ENCODE data around the gene MSRB2.
A peak's percentile ranks its signal among the peaks of the same experiment; 100 is the strongest.
"Not testable (repeated sequence)": the region's sequence is repeated elsewhere in the genome, so short reads cannot be mapped to it uniquely, and the experiment has no call there.

The MSRB2 gene

DNA sequence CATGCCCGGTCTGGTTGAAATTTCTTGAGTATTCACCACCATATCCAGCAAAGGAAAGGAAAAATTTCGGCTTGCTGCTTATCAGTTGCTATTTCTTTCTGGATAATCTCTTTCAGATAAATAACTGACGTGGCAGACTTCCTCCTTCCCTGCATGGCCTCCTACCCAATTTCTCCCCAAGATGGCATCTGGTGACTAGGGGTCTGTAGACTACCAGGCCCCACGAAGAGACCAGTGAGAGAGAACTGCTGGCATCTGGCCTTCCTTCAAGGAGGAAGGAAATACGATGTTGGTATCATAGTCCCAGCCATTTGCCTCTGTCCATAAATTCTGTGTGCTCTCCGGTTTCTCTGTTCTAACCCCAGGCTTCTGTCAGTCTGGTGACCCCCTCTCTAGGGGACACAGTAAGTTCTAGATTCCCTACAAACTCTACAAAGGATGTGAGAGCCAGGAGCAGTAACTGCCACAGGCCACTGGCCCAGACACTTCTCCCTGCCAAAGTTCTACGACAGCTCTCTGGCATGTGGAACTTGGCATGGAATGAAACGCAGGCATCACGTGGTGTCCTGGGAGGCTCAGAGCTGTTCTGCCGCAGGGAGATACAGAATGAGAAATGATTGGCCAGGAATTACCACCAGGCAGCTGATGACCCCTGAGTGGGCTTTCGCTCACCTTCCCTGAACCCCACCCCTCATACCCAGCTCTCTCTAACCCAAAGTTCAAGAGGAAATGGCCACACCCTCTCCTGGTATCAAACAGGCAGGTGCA is 30.0 kb upstream of the MSRB2 start:
- 0 out of 2 replicates have a peak, but pooled peaks cover under 1% of the 10 kb centered on the region for H3K9me3 ChIP-seq (ENCODE audit: insufficient read depth, low read length)
- H3K36me3 ChIP-seq (ENCODE audit: insufficient read depth, insufficient read length, low read length): no peaks in the 10 kb centered on the region
- TF ChIP-seq YY1 (IDR thresholded peaks at IDR 0.05; ENCODE audit: insufficient read depth, insufficient read length): no peak
- TF ChIP-seq ZNF274 (IDR thresholded peaks at IDR 0.05; ENCODE audit: low read depth, low read length): no peak
- TF ChIP-seq SUZ12 (IDR thresholded peaks at IDR 0.05; ENCODE audit: extremely low read depth, insufficient read depth, insufficient read length): no peak
- H3K4me3 ChIP-seq (ENCODE audit: insufficient read length, low read depth): no peak overlapping the region
- H3K27me3 ChIP-seq (ENCODE audit: insufficient read depth, insufficient read length): no peaks in the 10 kb centered on the region
- H3K4me1 ChIP-seq (ENCODE audit: insufficient read depth, insufficient read length): no peaks in the 10 kb centered on the region
- DNase-seq (ENCODE audit: low read depth, low spot score): no peak
- no peak overlapping the region for H3K9ac ChIP-seq (ENCODE audit: insufficient read length, low read depth)

DNA sequence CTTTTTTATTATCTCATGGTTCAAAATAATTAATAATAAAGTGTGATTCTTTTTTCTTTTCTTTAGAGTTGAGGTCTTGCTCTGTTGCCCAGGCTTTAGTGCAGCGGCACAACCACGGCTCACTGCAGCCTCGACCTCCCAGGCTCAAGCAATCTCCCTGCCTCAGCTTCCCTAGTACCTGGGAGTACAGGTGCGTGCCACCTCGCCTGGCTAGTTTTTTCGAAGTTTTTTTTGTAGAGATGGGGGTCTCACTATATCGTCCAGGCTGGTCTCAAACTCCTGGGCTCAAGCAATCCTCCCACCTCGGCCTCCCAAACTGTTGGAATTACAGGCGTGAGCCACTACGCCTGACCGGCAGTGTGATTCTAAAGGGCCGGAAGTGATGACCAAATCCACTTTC is 28.0 kb upstream of the MSRB2 start:
- TF ChIP-seq YY1 (IDR thresholded peaks at IDR 0.05; ENCODE audit: insufficient read depth, insufficient read length) (no peak), ZNF274 (IDR thresholded peaks at IDR 0.05; ENCODE audit: low read depth, low read length) (no peak), SUZ12 (IDR thresholded peaks at IDR 0.05; ENCODE audit: extremely low read depth, insufficient read depth, insufficient read length) (no peak)
- DNase-seq (ENCODE audit: low read depth, low spot score): no peak
- Histone ChIP-seq H3K36me3 (ENCODE audit: insufficient read depth, insufficient read length, low read length) (no peaks in the 10 kb centered on the region), H3K9me3 (ENCODE audit: insufficient read depth, low read length) (no peaks in the 10 kb centered on the region), H3K4me1 (ENCODE audit: insufficient read depth, insufficient read length) (no peaks in the 10 kb centered on the region), H3K4me3 (ENCODE audit: insufficient read length, low read depth) (no peak overlapping the region), H3K27me3 (ENCODE audit: insufficient read depth, insufficient read length) (no peaks in the 10 kb centered on the region), H3K9ac (ENCODE audit: insufficient read length, low read depth) (no peak overlapping the region)

- Histone ChIP-seq H3K27me3 (ENCODE audit: insufficient read depth, insufficient read length) (no peaks in the 10 kb centered on the region), H3K9me3 (ENCODE audit: insufficient read depth, low read length) (no peaks in the 10 kb centered on the region), H3K4me3 (ENCODE audit: insufficient read length, low read depth) (no peak overlapping the region), H3K36me3 (ENCODE audit: insufficient read depth, insufficient read length, low read length) (no peaks in the 10 kb centered on the region), H3K9ac (ENCODE audit: insufficient read length, low read depth) (no peak overlapping the region), H3K4me1 (ENCODE audit: insufficient read depth, insufficient read length) (no peaks in the 10 kb centered on the region)
- DNase-seq (ENCODE audit: low read depth, low spot score): peak; percentile 81
- TF ChIP-seq SUZ12 (IDR thresholded peaks at IDR 0.05; ENCODE audit: extremely low read depth, insufficient read depth, insufficient read length) (no peak), YY1 (IDR thresholded peaks at IDR 0.05; ENCODE audit: insufficient read depth, insufficient read length) (no peak), ZNF274 (IDR thresholded peaks at IDR 0.05; ENCODE audit: low read depth, low read length) (no peak)
Measured at GRCh38 chr10:23067939-23068775, 27.2 kb upstream of the MSRB2 start.

GRCh38 chr10:23069019-23069815 is 26.2 kb upstream of the MSRB2 start:
- TF ChIP-seq ZNF274 (IDR thresholded peaks at IDR 0.05; ENCODE audit: low read depth, low read length) (no peak), SUZ12 (IDR thresholded peaks at IDR 0.05; ENCODE audit: extremely low read depth, insufficient read depth, insufficient read length) (no peak), YY1 (IDR thresholded peaks at IDR 0.05; ENCODE audit: insufficient read depth, insufficient read length) (no peak)
- Histone ChIP-seq H3K9ac (ENCODE audit: insufficient read length, low read depth) (no peak overlapping the region), H3K9me3 (ENCODE audit: insufficient read depth, low read length) (no peaks in the 10 kb centered on the region), H3K36me3 (ENCODE audit: insufficient read depth, insufficient read length, low read length) (no peaks in the 10 kb centered on the region), H3K4me1 (ENCODE audit: insufficient read depth, insufficient read length) (no peaks in the 10 kb centered on the region), H3K27me3 (ENCODE audit: insufficient read depth, insufficient read length) (no peaks in the 10 kb centered on the region), H3K4me3 (ENCODE audit: insufficient read length, low read depth) (no peak overlapping the region)
- DNase-seq (ENCODE audit: low read depth, low spot score): no peak

- not testable (repeated sequence) for H3K4me1 ChIP-seq (ENCODE audit: insufficient read depth, insufficient read length); H3K9me3 ChIP-seq (ENCODE audit: insufficient read depth, low read length); H3K36me3 ChIP-seq (ENCODE audit: insufficient read depth, insufficient read length, low read length); DNase-seq (ENCODE audit: low read depth, low spot score); H3K27me3 ChIP-seq (ENCODE audit: insufficient read depth, insufficient read length); H3K9ac ChIP-seq (ENCODE audit: insufficient read length, low read depth); H3K4me3 ChIP-seq (ENCODE audit: insufficient read length, low read depth)
Measured at GRCh38 chr10:23070092-23070912, 25.1 kb upstream of the MSRB2 start.

DNA sequence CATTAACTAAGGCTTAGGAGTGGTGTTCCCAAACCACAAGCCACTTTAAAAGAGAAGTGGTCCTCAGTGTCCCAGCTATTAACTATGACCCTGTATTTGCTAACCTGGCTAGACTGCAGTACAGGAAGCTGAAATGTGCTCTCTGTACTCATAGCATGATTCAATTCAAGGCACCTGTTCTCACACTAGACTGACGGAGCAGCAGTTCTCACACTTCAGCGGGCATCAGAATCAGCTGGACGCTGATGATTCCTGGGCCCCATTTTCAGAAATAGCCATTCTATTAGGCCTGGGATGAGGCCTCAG is 24.5 kb upstream of the MSRB2 start:
- H3K9ac ChIP-seq (ENCODE audit: insufficient read length, low read depth): no peak overlapping the region
- DNase-seq (ENCODE audit: low read depth, low spot score): no peak
- H3K9me3 ChIP-seq (ENCODE audit: insufficient read depth, low read length): no peaks in the 10 kb centered on the region
- H3K4me3 ChIP-seq (ENCODE audit: insufficient read length, low read depth): no peak overlapping the region
- no peaks in the 10 kb centered on the region for H3K36me3 ChIP-seq (ENCODE audit: insufficient read depth, insufficient read length, low read length)
- no peaks in the 10 kb centered on the region for H3K4me1 ChIP-seq (ENCODE audit: insufficient read depth, insufficient read length)
- TF ChIP-seq ZNF274 (IDR thresholded peaks at IDR 0.05; ENCODE audit: low read depth, low read length): no peak
- no peak for TF ChIP-seq SUZ12 (IDR thresholded peaks at IDR 0.05; ENCODE audit: extremely low read depth, insufficient read depth, insufficient read length)
- no peak for TF ChIP-seq YY1 (IDR thresholded peaks at IDR 0.05; ENCODE audit: insufficient read depth, insufficient read length)
- no peaks in the 10 kb centered on the region for H3K27me3 ChIP-seq (ENCODE audit: insufficient read depth, insufficient read length)

- not testable (repeated sequence) for H3K36me3 ChIP-seq (ENCODE audit: insufficient read depth, insufficient read length, low read length); H3K27me3 ChIP-seq (ENCODE audit: insufficient read depth, insufficient read length); H3K9ac ChIP-seq (ENCODE audit: insufficient read length, low read depth); DNase-seq (ENCODE audit: low read depth, low spot score); H3K9me3 ChIP-seq (ENCODE audit: insufficient read depth, low read length); H3K4me1 ChIP-seq (ENCODE audit: insufficient read depth, insufficient read length); H3K4me3 ChIP-seq (ENCODE audit: insufficient read length, low read depth)
Measured at GRCh38 chr10:23072593-23072992, 22.8 kb upstream of the MSRB2 start.

Measured in NT2/D1 (cell line).